Muscle of leg (tissue), 9 donors: ENCODE measurements around the gene DLX1. TPM values are rescaled to one million over a fixed set of nuclear protein-coding genes. Genes with fewer than 3 reads are reported as not detected.

ENCODE experiments used
- polyA plus RNA-seq, 8 donors: library from polyadenylated mRNA; unstranded; fragments of 120-200 nt; gene quantifications; one replicate each; pipeline versions ENCODE4 v1.2.1 to v1.2.3, GENCODE V29; 2013; ENCODE audit warnings: inconsistent platforms in 1 of 8, low replicate concordance in 1 of 8; ENCODE audit not compliant: insufficient read length in 8 of 8, insufficient read depth in 1 of 8
- total RNA-seq: library from RNA; stranded (reverse); fragments of 120-200 nt; gene quantifications from one replicate; pipeline ENCODE4 v1.2.4, GENCODE V29; 2013

Gene DLX1
- total and polyA plus RNA-seq, 9 donors, result 0.09 to 0.60 (median 0.31) TPM

Other genes with a start within 250 kb of the DLX1 start
- 25.6 TPM for gene SLC25A12, start 191.3 kb upstream of the DLX1 start, total RNA-seq
- gene SLC25A12, start 191.3 kb upstream of the DLX1 start, polyA plus RNA-seq, result 10 to 100 TPM; 20.4 to 27.7 (median 21.9) TPM
- gene HAT1, start 163.0 kb upstream of the DLX1 start, total RNA-seq, result 28.3 TPM
- gene HAT1, start 163.0 kb upstream of the DLX1 start, polyA plus RNA-seq, result 10 to 100 TPM; 34.0 to 45.1 (median 39.7) TPM
- 8.7 TPM for gene METAP1D, start 85.6 kb upstream of the DLX1 start, total RNA-seq
- 10 to 100 TPM in 4 of 8 donors, 1 to 10 TPM in 4; 7.8 to 16.0 (median 10.2) TPM for gene METAP1D, start 85.6 kb upstream of the DLX1 start, polyA plus RNA-seq
- 0.04 TPM for gene DLX2, start 17.4 kb downstream of the DLX1 start, total RNA-seq
- gene DLX2, start 17.4 kb downstream of the DLX1 start, polyA plus RNA-seq, result under 1 TPM in 5 of 8 donors, not detected in 3; 0.05 to 0.26 (median 0.11) TPM